ENCODE results near the gene CACNA2D1.

Gene CACNA2D1

DNA sequence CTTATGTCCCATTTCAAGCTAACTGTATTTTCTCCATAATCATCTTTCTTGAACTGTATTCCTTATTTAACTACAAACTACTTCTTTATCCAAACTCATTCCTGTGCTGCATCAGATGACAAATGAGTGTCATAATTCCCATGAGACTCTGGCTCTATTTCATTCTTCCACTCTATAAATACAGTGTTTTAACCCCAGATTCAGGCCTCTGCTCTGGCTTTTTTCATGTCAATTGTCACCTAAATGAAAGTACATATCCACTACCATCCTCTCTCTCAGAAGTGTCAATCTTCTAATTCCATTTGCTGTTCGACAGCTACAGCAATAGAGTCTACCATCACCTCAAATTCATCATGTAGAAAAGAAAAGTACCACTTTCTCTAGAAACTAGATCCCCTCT is 172.7 kb downstream of the CACNA2D1 start:
- no peak for DNase-seq

DNA sequence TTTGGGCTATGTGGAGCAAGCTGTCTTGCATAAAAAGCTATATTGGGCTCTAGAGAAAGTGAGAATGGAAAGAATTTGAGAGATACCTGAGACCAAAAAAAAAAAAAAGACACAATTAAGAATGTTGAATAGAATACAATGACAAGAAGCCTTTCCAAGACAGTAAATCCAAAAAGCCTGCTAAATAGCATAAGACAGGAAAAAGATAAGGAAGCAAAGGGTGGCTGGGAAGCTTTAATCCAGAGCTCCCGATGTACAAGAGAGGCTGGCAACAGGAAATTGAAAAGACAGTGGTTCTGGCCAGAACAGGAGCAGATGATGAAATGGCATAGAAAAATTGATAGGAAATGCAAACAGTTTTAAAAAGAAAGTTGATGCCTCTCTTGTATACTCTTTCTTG is 174.9 kb downstream of the CACNA2D1 start:
- no peak for DNase-seq

DNA sequence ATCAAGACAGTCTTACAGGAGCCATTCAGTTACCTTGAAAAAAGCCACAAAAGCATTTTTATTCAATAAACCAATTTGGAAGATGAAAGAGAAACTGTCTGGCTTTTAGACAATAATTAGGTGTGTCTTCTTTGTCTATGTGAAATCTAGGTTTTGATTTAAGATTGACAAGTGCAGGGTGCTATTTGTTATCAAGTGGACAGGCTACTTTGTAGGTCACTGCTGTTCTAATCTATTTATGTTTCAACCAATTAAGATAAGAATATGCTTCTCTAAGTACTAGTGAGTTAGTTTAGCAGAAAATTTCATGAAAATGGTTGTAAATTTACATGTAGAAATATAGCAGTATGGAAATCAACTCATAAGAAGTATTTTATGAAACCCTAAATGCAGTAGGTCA is 177.5 kb downstream of the CACNA2D1 start:
- no peak for DNase-seq

DNA sequence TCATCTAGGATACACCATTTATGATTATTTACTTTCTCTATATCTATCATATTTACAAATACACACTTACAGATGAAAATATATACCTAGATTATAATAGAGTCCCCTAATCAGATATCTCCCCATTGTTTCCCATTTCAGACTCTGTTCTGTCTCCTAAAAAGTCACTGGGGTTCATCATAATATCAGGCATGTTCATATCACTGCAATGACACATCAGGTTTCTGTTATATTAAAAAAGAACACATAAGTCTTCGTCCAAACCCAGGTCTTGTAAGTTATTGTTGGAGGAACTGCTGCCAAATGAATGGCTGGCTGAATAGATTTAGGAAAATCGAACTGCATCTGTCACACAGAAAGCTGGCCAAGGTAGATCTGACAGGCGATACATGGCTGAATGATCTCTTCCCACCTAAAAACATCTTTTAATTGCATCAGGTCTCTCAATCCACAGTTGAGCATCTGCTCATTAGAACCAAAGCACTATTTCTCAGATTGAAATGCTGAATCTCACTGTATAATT is 178.7 kb downstream of the CACNA2D1 start:
- no peak for DNase-seq

DNA sequence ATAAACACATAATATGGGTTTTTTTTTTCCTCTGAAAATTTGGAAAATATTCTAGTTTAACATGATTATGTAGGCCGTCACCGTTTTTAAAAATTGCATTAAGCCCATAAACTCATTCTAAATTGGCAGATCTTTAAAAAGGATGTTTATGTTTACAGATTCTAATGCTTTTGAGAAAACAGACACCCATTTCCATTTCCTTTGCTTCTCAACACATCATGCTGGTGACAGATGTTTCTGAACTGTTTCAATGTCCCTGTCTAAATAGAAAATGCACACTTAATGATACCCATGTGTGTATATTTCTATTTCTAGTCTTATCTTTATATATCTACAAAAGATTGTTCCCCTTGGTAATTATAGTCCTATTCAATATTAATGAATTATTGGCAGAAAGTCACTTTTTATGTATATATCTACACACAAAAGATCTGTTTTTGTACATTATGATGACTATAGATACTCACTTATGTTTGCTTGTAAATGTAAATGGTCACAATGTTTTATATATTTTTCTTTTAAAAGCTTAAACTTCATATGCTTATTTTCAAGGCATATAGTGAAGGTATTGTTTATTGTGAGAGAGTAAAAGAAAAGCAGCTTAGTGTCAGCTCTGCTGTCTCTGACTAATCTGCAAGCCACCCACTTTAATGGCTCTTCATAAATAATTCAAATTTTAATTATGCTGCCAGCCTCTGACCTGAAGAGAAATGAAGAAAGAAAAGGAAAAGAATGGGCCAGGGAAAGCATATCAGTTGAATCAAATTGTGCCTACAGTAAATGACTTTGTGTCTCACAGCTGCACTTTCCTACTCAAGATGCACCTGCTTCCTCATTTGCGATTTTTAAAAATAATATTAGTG is 179.4 kb downstream of the CACNA2D1 start:
- no peak for DNase-seq

DNA sequence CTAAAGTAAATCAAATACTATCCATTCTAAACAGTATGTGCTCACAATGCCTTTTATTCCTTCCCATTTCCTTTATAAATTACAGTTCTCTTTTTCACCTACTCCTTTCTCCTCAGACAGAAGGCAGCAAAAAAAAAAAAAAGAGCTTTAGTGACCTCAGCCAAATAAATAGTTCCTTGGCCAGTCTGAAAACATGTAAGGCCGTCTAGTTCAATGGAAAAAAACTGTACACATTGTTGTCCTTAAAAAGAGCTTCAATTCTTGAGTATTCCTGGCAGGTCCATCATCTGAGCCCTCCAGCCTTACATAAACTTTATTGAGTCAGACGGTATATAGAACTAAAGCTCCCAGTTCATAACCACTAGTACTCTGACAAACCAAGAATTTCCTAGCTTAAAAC is 185.4 kb downstream of the CACNA2D1 start:
- DNase-seq: no peak

DNA sequence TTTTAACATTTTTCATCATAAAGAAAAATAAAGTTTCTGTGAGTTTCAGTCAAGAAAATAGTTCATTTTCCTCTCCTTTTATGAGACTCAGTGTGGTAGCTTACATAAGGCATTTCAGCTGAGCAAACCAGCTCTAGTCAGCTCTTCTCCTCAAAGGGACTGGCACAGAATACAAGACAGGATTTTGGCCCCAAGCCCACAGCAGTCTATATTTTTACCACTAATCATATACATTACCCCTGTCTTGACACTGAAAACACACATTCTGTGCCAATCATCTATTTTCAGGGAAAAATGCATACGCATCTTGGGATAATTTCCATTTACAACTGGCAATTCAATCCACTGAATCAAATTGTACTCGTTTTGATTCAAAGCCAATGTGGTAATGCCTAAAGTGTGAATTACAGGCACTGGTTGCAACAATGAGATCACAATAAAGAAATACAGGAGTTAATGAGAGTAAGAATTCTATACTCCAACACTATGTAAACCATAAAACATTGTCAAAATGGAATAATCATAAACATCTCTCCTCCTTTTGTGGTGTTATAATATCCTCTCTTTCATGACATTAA is 186.4 kb downstream of the CACNA2D1 start:
- no peak for DNase-seq

DNA sequence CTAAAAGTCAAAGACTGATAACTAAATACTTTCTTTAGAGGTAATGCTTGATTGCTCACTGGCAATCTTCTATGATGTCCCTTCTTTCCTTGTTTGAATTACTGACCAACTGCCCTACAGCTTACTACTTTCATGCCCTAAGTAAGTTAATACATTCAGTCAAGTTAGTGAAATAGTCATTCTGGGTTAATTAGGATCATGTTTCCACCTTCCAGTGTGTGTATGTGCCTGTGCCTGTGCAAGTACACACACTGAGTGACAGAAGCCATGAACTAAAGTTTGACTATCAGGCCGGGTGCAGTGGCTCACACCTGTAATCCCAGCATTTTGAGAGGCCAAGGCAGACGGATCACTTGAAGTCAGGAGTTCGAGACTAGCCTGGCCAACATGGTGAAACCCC is 187.9 kb downstream of the CACNA2D1 start:
- no peak for DNase-seq

DNA sequence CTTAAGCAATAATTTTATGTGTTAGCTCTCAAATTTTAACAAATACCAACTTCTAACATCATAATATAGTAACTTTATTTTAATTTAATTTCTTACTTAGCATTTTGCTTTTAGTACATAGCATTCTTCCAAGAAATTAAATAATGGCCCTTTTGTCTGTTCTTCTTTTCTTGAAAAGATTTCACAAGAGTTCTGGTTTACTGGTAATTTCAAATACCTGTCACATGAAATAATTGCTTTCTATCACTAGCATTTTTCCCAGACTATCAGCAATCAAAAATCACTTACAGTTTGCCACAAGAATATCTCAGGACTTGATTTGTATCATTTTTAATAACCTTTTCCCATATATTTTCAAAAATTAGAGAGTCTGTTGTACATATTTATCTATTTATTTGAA is 193.0 kb downstream of the CACNA2D1 start:
- no peak for DNase-seq

DNA sequence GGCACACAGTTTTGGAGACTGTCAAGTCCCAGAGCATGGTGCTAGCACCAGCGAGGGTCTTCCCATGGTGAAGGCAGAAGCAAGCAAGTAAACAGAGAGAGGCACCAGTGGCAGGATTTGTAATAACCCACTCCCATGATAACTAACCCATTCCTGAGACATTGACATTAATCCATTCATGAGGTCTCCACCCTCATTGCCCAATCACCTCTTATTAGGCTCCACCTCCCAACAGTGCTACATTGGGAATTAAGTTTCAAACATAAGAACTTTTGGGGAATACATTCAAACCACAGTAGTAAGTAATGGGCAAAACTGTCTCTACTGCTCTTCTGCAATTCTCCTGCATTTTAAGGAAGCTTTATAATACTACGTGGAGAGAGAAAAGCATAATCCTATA is 193.6 kb downstream of the CACNA2D1 start:
- no peak for DNase-seq

DNA sequence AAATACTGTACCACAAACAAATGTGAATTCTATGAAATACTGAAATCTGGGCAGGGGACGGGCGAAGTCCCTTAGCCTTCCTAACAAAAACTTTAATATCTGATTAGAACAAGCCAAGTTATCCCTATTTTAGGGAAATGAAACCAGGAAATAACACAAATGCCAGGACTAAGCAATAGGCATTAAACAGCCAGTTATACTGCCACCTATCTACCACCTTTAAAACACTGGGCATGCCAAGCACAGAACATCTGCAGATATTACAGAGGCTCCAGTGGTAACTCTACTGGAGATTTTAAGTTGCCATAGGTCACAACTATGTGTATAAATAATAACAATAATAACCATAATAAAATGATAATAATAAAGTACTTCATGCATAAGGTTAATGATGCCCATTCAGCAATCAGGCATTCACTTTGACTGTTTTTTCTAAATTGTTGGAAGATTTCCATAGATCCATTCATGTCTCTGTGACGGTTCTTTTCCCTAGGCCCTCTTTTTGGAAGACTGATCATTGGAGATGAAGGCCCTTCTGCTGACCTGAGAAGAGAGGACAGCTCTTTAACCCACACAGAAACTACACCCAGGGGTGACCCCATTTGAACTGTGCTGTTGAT is 195.7 kb downstream of the CACNA2D1 start:
- DNase-seq: no peak

DNA sequence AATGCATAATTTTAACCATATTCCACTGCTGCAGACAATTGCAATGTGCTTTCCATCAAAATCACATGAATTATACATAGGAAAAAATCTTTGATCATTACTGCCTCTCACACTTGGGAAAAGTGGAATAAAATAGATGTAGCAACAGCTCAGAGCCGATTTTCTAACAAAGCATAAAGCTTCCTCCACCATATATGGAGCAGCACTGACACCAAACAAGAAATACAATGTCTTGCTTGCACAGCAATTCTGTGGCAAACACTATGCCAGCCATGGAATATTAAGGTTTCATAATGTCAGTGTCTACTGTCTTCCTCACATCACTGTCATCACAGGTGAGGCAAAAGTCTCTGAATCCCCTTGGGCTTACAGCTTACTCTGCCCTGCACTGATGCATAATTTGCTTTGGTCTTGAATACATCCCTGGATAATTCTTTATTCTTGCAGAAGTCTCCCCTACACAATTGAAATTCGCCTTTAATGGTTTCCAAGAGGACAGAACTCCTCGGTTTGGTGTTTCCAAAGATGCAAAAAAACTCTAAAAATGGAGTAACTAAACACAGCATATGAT is 198.5 kb downstream of the CACNA2D1 start:
- DNase-seq: no peak

DNA sequence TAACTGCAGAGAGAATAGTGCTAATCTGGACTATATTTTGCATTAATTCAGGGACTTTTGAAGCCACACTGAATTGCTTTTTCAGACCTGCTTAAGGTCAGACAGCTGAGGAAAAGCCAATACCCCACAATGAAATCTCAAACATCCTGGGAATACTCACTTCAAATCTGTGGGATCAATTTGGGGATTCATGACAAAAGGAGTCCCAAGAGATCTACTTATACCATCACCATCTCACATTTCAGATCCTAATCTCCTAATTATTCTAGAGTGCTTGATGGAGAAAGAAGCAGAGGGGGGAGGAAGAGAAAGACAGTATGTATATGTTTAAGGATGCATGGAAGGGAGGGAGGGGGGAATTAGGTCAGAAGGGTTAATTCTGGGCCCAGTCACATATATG is 202.2 kb downstream of the CACNA2D1 start:
- DNase-seq: no peak

DNA sequence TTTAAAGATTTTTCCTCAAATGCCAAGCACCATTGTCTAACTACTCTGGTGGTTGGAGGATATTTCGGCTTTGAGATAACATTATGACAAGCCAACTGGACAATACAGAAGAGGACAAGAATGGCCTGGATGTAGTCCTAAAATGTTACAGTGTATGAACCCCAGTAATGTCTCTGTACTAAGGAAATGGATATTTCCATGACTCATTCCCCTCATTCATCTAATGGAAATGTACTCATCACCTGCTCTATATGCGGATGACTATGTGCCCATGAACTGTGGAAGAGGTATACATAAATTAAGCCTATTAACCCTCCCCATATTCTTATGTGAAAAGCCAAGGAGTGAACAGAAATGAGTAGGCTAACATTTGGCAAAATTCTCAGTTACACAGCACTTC is 207.9 kb downstream of the CACNA2D1 start:
- no peak for DNase-seq

DNA sequence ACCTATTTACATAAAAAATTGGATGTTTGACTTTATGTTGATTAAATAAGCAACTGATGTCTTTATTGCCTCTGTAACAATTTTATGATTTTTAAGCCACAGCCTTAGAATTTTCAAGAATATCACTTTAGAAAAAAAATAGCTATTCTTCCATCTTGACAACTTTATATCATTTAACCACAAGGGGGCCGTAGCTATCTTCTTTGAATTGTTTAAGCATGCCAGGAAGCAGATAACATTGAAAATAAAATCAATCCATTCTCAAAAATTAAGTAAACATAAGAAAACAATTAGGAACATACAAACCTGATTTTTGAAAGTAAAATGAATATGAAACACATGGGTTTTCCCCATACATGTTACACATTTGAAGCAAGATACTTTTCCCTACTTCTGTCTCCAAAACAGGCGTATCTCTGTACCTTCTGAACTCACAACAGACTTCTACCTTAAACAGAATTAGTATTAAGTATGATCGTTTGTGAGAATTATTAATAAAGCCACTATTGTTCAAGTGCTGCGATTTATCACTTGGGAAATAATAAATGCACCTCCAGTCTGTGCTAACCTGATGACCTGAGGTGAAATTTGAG is 209.0 kb downstream of the CACNA2D1 start:
- no peak for DNase-seq

DNA sequence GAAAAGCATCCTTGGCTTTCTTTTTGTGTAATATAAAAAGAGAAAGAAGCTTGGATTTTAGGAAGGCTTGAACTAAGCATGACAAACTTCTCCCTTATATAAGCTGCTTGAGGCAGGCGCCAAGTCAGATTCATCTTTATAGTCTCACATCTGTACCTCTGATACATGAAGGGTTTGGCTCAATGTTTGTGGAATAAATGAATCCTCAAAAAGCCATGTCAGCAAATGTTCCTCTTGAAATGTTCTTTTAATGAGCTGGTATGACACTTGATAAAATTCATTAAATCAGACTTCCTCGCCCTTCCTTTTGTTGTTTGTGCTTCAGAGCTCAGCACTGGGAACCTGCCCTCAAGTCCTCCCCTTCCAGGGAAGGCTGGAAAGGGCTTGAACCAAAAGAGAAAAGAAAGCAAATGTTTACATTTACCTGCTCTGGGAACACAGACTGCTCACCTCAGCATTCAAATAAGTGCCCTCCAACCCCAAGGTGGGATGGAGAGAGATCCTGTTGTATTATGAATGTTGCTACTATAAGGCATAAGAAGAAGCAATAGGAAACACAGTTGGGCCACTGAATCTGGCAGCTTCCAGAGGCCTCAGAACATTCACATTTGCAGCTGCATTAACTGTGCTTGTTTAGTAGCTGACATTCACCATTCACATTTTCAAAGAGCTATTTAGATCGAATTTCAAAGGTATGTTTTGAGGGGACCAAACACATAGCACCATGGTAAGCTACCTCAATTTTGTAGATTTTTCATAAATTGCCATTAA is 212.6 kb downstream of the CACNA2D1 start:
- DNase-seq: no peak

DNA sequence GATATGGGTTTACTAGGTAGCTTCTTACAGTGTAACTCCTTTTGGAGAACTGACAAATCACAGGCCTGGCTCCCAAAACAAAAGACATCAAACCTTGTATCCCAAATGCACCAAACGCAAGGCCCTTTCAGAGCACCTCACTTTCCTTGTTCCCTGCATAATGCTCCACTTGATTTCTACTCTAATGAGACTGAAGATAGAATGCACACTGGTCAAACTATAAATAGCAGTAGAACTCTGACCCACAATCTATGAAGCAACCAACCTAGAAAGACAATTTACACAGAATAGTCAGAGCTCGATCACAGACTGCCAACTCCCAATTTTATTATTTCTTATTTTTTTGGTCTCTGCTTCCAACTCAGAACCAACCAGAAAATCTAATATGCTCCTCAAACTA is 214.4 kb downstream of the CACNA2D1 start:
- no peak for DNase-seq

DNA sequence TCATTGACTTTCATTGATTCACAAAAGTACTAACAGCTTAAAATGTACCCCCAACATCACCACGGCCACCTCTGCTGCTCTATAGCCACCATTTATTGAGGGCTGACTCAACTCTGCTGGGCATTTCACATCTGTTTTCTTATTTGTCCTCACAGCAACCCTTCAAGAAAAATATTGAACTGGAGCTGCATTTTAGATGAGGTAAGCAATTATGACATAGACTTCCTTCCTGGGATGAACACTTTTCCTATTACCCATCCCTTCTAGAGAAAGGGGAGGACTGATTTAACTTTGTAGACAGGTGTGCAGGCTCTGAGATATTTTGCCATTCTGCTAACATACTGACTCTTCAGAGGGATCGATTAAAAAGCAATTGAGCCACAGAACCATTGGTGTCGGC is 217.4 kb downstream of the CACNA2D1 start:
- DNase-seq: no peak

DNA sequence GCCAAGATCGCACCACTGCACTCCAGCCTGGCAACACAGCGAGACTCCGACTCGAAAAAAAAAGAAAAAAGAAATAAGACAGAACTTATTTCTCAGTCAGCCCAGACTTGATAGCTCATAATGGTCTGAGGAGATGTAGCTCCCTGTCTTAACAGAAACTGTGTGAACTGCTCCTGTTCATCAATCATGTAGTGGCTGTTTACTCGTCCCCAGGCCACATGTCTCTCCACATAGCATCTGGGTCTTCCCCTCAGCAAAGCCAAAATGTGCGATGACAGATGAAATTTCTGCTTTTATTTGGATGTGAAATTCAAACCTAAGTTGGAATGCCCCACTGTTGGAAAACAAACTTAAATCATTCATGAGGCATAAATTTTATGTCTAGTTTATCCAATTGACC is 219.0 kb downstream of the CACNA2D1 start:
- no peak for DNase-seq

DNA sequence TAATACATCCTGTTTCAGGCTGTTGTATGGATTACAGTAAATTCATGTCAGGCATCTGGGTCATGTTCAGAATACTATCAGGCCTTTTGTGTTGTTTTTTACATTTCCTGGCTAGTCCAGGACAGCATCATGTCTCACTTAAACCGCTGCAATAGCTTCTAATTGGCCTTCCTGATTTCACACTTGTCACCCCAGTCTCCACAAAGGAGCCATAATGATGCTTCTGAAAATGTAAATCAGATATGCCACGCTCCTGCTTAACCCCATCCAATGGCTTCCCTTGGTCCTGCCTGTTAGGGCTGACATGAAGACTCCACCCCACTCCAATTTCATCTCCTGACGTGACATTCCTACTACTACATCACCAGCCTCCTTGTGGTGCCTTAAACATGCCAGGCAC is 220.0 kb downstream of the CACNA2D1 start:
- DNase-seq: no peak

DNA sequence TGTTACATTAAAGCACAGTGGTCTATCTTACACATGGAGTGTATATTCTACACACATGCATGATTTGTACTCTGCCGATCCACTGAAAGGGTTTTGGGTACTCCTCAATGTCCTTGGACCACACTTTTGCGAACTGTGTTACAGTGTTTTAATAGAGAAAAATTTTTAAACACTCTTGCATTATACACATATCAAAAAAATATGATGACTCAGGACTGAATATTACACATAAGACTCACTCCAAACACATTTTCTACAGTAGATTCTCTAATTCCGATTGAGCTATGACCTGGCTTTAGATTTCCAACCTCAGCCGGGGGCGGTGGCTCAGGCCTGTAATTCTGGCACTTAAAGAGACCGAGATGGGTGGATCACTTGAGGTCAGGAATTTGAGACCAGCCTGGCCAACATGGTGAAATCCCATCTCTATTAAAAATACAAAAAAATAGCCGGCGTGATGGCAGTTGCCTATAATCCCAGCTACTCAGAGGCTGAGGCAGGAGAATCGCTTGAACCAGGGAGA is 222.4 kb downstream of the CACNA2D1 start:
- no peak for DNase-seq

DNA sequence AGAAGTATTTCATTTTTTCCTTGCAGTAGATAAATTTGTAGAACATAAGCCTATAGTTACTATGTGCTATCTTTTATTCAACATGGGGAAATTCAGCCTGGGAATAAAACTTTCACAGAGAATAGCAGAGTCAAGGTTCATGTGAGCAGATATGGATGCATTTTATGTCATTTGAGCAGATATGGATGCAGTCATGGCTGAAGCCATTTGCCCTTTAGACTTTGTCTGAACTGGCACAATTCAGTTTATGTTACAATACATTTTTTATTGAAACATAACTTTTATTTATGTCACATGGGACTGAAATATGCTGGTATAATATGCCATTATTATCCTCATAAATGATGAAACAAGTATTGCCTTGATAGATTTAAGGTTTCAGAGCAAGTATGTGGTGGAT is 231.1 kb downstream of the CACNA2D1 start:
- no peak for DNase-seq

All from stimulated activated CD4-positive, alpha-beta T cell treated with anti-CD3 and anti-CD28 coated beads, Interleukin-4, amount 100 ng/mL, for 24 hours (primary cell).